SK-N-SH treated with all-trans-retinoic acid at 6 μM for 48 hours (cell line): ENCODE results near the gene TRABD2B.

ENCODE experiments used
- CSRNP3 ChIP-seq: fragments of 250-450 bp; sonication (Bioruptor Pico); IDR thresholded peaks from 2 replicates; pipeline ENCODE4 v1.5.1; 2021; ENCODE audit warnings: mild to moderate bottlenecking, moderate library complexity
- PATZ1 ChIP-seq: fragments of 250-450 bp; sonication (Bioruptor Pico); IDR thresholded peaks from 2 replicates; pipeline ENCODE4 v1.8.0; 2020; ENCODE audit warnings: mild to moderate bottlenecking, moderate library complexity, borderline replicate concordance
- RARB ChIP-seq: fragments of 250-450 bp; sonication (Bioruptor Pico); IDR thresholded peaks from 2 replicates; pipeline ENCODE4 v1.8.0; 2021; ENCODE audit warnings: mild to moderate bottlenecking, moderate library complexity
- SNAI2 ChIP-seq: fragments of 250-450 bp; sonication (Bioruptor Pico); IDR thresholded peaks from 2 replicates; pipeline ENCODE4 v1.5.0; 2020; ENCODE audit warnings: mild to moderate bottlenecking, moderate library complexity
- ZFP30 ChIP-seq: fragments of 450-650 bp; formaldehyde crosslinking; IDR thresholded peaks from 2 replicates; pipeline ENCODE4 v1.5.0; 2022; ENCODE audit warnings: mild to moderate bottlenecking, moderate library complexity

GRCh38 chr1:47842228-47842919 lies 154.8 kb downstream of the TRABD2B start:
- TF ChIP-seq ZFP30 (CRISPR knock-in tag) (no peak), RARB (CRISPR knock-in tag) (no peak), PATZ1 (no peak), CSRNP3 (CRISPR knock-in tag) (no peak), SNAI2 (CRISPR knock-in tag) (no peak)
